Spleen (tissue), 7 donors: Measurements from ENCODE around the gene ARNT2.

Experiments used
- POLR2AphosphoS5 ChIP-seq, 3 donors: sonication (generic); formaldehyde crosslinking; IDR thresholded peaks; one replicate each; pipeline ENCODE4 v1.5.1; 2017; ENCODE audit warnings: antibody characterized with exemption in 3 of 3
- TF ChIP-seq, protein P1 (sequence below), 11 experiments: fragments of 200-600 bp in 7 of 11; fragments of 450-650 bp in 4 of 11; sonication (generic) in 4 of 11; IDR thresholded peaks in 8 of 11; conservative IDR thresholded peaks in 3 of 11; 1 replicate in 7 of 11; 2 replicates in 4 of 11; pipeline versions ENCODE4 v1.4.0 to v1.8.0; 2016 to 2021; ENCODE audit warnings: antibody characterized with exemption in 11 of 11, inconsistent platforms in 4 of 11, mild to moderate bottlenecking in 1 of 11
- donor health status: DM: no; HTN: no; CAD: no; lungs with moderate emphysema.
- donor health status: DM: no; HTN: no; CAD: no.
- donor health status: DM: no; HTN: no; CAD: no.

DNA sequence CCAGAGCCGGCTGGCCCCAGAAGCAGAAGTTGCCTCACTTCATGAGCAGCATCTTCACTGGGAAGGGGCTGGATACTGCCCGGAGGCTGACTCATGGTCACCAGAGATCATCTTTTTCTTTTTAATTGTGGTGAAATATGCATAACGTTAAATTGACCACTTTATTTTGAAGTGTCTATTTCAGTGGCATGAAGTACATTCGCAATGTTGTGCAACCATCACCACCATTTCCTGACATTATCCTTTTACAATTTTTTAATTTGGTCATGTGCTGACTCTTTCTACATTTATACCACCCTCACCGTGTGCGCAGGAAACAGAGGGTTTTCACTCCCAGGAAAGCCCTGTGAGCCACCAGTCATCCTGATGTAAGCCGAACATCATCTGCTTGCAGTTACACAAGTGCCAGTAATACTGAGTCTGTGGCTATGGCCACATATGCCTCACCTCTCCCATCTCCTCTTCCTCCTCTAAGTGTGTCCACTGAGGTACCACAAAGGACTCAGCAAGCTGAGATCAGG, 239.3 kb downstream of the ARNT2 start:
- TF ChIP-seq, protein P1, sequence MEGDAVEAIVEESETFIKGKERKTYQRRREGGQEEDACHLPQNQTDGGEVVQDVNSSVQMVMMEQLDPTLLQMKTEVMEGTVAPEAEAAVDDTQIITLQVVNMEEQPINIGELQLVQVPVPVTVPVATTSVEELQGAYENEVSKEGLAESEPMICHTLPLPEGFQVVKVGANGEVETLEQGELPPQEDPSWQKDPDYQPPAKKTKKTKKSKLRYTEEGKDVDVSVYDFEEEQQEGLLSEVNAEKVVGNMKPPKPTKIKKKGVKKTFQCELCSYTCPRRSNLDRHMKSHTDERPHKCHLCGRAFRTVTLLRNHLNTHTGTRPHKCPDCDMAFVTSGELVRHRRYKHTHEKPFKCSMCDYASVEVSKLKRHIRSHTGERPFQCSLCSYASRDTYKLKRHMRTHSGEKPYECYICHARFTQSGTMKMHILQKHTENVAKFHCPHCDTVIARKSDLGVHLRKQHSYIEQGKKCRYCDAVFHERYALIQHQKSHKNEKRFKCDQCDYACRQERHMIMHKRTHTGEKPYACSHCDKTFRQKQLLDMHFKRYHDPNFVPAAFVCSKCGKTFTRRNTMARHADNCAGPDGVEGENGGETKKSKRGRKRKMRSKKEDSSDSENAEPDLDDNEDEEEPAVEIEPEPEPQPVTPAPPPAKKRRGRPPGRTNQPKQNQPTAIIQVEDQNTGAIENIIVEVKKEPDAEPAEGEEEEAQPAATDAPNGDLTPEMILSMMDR (IDR thresholded peaks at IDR 0.05 in 8 of 11, conservative IDR thresholded peaks at IDR 0.05 in 3 of 11): no peak
- TF ChIP-seq POLR2AphosphoS5 (IDR thresholded peaks at IDR 0.05): no peak
